Measurements from ENCODE around the gene SUSD4. TPM values are rescaled to one million over a fixed set of nuclear protein-coding genes. Genes with fewer than 3 reads are reported as not detected.

Gene SUSD4
- total RNA-seq, 2 experiments from 2014 or later = 1.1 to 1.8 TPM

GRCh38 chr1:223219846-223220610 lies 143.9 kb downstream of the SUSD4 start:
- peaks cover 12% of the 10 kb centered on the region for H3K36me3 Mint-ChIP-seq (ENCODE audit: low read depth)
- intact Hi-C loops (cut with micrococcal nuclease) = no loop called here
- H3K4me3 Mint-ChIP-seq = no peak overlapping the region
- no peaks in the 10 kb centered on the region for H3K27me3 Mint-ChIP-seq (ENCODE audit: low read depth)
- DNase-seq = no peak
- CTCF ChIA-PET = interaction anchor here (2.1 kb wide), 1 partner anchor 86 kb away, joined by 6 read pairs; no protein-coding TSS in a partner anchor
- no peak overlapping the region for H3K27ac Mint-ChIP-seq
- no peaks in the 10 kb centered on the region for H3K4me1 Mint-ChIP-seq (ENCODE audit: low read depth)
- peaks cover 15% of the 10 kb centered on the region for H3K9me3 Mint-ChIP-seq

GRCh38 chr1:223219318-223219635 lies 144.7 kb downstream of the SUSD4 start:
- no peak for DNase-seq
- Mint-ChIP-seq H3K36me3 (ENCODE audit: low read depth) (peaks cover 12% of the 10 kb centered on the region), H3K4me1 (ENCODE audit: low read depth) (no peaks in the 10 kb centered on the region), H3K27me3 (ENCODE audit: low read depth) (no peaks in the 10 kb centered on the region), H3K4me3 (no peak overlapping the region), H3K27ac (no peak overlapping the region), H3K9me3 (peaks cover 15% of the 10 kb centered on the region)
- intact Hi-C loops (cut with micrococcal nuclease) = no loop called here
- CTCF ChIA-PET = interaction anchor here (2.1 kb wide), 1 partner anchor 86 kb away, joined by 6 read pairs; no protein-coding TSS in a partner anchor

- Mint-ChIP-seq H3K27me3 (ENCODE audit: low read depth) (no peaks in the 10 kb centered on the region), H3K4me3 (no peak overlapping the region), H3K9me3 (peaks cover 15% of the 10 kb centered on the region), H3K36me3 (ENCODE audit: low read depth) (peaks cover 12% of the 10 kb centered on the region), H3K27ac (no peak overlapping the region), H3K4me1 (ENCODE audit: low read depth) (no peaks in the 10 kb centered on the region)
- CTCF ChIA-PET = no interaction called here
- DNase-seq = no peak
- intact Hi-C loops (cut with micrococcal nuclease) = no loop called here
Observed at GRCh38 chr1:223217781-223218180, 146.2 kb downstream of the SUSD4 start.

- peaks cover 15% of the 10 kb centered on the region for H3K9me3 Mint-ChIP-seq
- H3K4me3 Mint-ChIP-seq = no peak overlapping the region
- no peak overlapping the region for H3K27ac Mint-ChIP-seq
- H3K36me3 Mint-ChIP-seq (ENCODE audit: low read depth) = peaks cover 12% of the 10 kb centered on the region
- no peaks in the 10 kb centered on the region for H3K4me1 Mint-ChIP-seq (ENCODE audit: low read depth)
- H3K27me3 Mint-ChIP-seq (ENCODE audit: low read depth) = no peaks in the 10 kb centered on the region
- intact Hi-C loops (cut with micrococcal nuclease) = no loop called here
- no peak for DNase-seq
- CTCF ChIA-PET = no interaction called here
Observed at GRCh38 chr1:223216531-223217205, 147.3 kb downstream of the SUSD4 start.

- CTCF ChIA-PET = no interaction called here
- intact Hi-C loops (cut with micrococcal nuclease) = no loop called here
- H3K4me1 Mint-ChIP-seq (ENCODE audit: low read depth) = no peaks in the 10 kb centered on the region
- H3K27ac Mint-ChIP-seq = no peak overlapping the region
- H3K4me3 Mint-ChIP-seq = no peak overlapping the region
- no peak for DNase-seq
- H3K36me3 Mint-ChIP-seq (ENCODE audit: low read depth) = peaks cover 12% of the 10 kb centered on the region
- no peaks in the 10 kb centered on the region for H3K27me3 Mint-ChIP-seq (ENCODE audit: low read depth)
- peaks cover 15% of the 10 kb centered on the region for H3K9me3 Mint-ChIP-seq
Observed at GRCh38 chr1:223216074-223216473, 147.9 kb downstream of the SUSD4 start.

- Mint-ChIP-seq H3K9me3 (peaks cover 15% of the 10 kb centered on the region), H3K4me3 (no peak overlapping the region), H3K27me3 (ENCODE audit: low read depth) (no peaks in the 10 kb centered on the region), H3K27ac (no peak overlapping the region), H3K4me1 (ENCODE audit: low read depth) (no peaks in the 10 kb centered on the region), H3K36me3 (ENCODE audit: low read depth) (peaks cover 5% of the 10 kb centered on the region)
- CTCF ChIA-PET = no interaction called here
- intact Hi-C loops (cut with micrococcal nuclease) = no loop called here
- no peak for DNase-seq
Observed at GRCh38 chr1:223215026-223215425, 148.9 kb downstream of the SUSD4 start.

GRCh38 chr1:223214261-223214807 lies 149.6 kb downstream of the SUSD4 start:
- Mint-ChIP-seq H3K27ac (no peak overlapping the region), H3K9me3 (peaks cover 10% of the 10 kb centered on the region), H3K4me3 (no peak overlapping the region), H3K36me3 (ENCODE audit: low read depth) (peaks cover 2% of the 10 kb centered on the region), H3K27me3 (ENCODE audit: low read depth) (no peaks in the 10 kb centered on the region), H3K4me1 (ENCODE audit: low read depth) (no peaks in the 10 kb centered on the region)
- intact Hi-C loops (cut with micrococcal nuclease) = no loop called here
- no peak for DNase-seq
- CTCF ChIA-PET = no interaction called here

GRCh38 chr1:223212441-223212840 lies 151.5 kb downstream of the SUSD4 start:
- no peaks in the 10 kb centered on the region for H3K9me3 Mint-ChIP-seq
- no peak for DNase-seq
- intact Hi-C loops (cut with micrococcal nuclease) = no loop called here
- H3K4me1 Mint-ChIP-seq (ENCODE audit: low read depth) = no peaks in the 10 kb centered on the region
- CTCF ChIA-PET = no interaction called here
- H3K27me3 Mint-ChIP-seq (ENCODE audit: low read depth) = no peaks in the 10 kb centered on the region
- no peak overlapping the region for H3K27ac Mint-ChIP-seq
- no peak overlapping the region for H3K4me3 Mint-ChIP-seq
- no peaks in the 10 kb centered on the region for H3K36me3 Mint-ChIP-seq (ENCODE audit: low read depth)

- no peaks in the 10 kb centered on the region for H3K36me3 Mint-ChIP-seq (ENCODE audit: low read depth)
- no peaks in the 10 kb centered on the region for H3K4me1 Mint-ChIP-seq (ENCODE audit: low read depth)
- intact Hi-C loops (cut with micrococcal nuclease) = no loop called here
- CTCF ChIA-PET = no interaction called here
- H3K4me3 Mint-ChIP-seq = no peak overlapping the region
- no peak for DNase-seq
- no peak overlapping the region for H3K27ac Mint-ChIP-seq
- H3K27me3 Mint-ChIP-seq (ENCODE audit: low read depth) = no peaks in the 10 kb centered on the region
- no peaks in the 10 kb centered on the region for H3K9me3 Mint-ChIP-seq
Observed at GRCh38 chr1:223211323-223211985, 152.5 kb downstream of the SUSD4 start.

GRCh38 chr1:223210788-223211120 lies 153.2 kb downstream of the SUSD4 start:
- Mint-ChIP-seq H3K36me3 (ENCODE audit: low read depth) (no peaks in the 10 kb centered on the region), H3K4me1 (ENCODE audit: low read depth) (no peaks in the 10 kb centered on the region), H3K27ac (no peak overlapping the region), H3K9me3 (no peaks in the 10 kb centered on the region), H3K27me3 (ENCODE audit: low read depth) (no peaks in the 10 kb centered on the region), H3K4me3 (no peak overlapping the region)
- CTCF ChIA-PET = no interaction called here
- no peak for DNase-seq
- intact Hi-C loops (cut with micrococcal nuclease) = no loop called here

- Mint-ChIP-seq H3K9me3 (no peaks in the 10 kb centered on the region), H3K36me3 (ENCODE audit: low read depth) (no peaks in the 10 kb centered on the region), H3K4me1 (ENCODE audit: low read depth) (no peaks in the 10 kb centered on the region), H3K27ac (no peak overlapping the region), H3K27me3 (ENCODE audit: low read depth) (no peaks in the 10 kb centered on the region), H3K4me3 (no peak overlapping the region)
- no peak for DNase-seq
- CTCF ChIA-PET = no interaction called here
- intact Hi-C loops (cut with micrococcal nuclease) = no loop called here
Observed at GRCh38 chr1:223209992-223210787, 153.8 kb downstream of the SUSD4 start.

- no peak for DNase-seq
- no peaks in the 10 kb centered on the region for H3K4me1 Mint-ChIP-seq (ENCODE audit: low read depth)
- H3K27ac Mint-ChIP-seq = no peak overlapping the region
- no peaks in the 10 kb centered on the region for H3K27me3 Mint-ChIP-seq (ENCODE audit: low read depth)
- CTCF ChIA-PET = no interaction called here
- H3K9me3 Mint-ChIP-seq = no peaks in the 10 kb centered on the region
- no peak overlapping the region for H3K4me3 Mint-ChIP-seq
- no peaks in the 10 kb centered on the region for H3K36me3 Mint-ChIP-seq (ENCODE audit: low read depth)
- intact Hi-C loops (cut with micrococcal nuclease) = no loop called here
Observed at GRCh38 chr1:223209293-223209898, 154.6 kb downstream of the SUSD4 start.
